GM20431 (cell line): Measurements from ENCODE around the gene TTYH2.
"Not testable (repeated sequence)": the region's sequence is repeated elsewhere in the genome, so short reads cannot be mapped to it uniquely, and the experiment has no call there.

Experiments used
- in situ Hi-C: fragments of 300-500 bp; cut with MseI, MboI; formaldehyde crosslinking; loops from one replicate; pipeline ENCODE4 v1.15.0; 2020; ENCODE audit warnings: low sequenced_read_pairs; ENCODE audit not compliant: unreplicated experiment

Gene TTYH2

DNA sequence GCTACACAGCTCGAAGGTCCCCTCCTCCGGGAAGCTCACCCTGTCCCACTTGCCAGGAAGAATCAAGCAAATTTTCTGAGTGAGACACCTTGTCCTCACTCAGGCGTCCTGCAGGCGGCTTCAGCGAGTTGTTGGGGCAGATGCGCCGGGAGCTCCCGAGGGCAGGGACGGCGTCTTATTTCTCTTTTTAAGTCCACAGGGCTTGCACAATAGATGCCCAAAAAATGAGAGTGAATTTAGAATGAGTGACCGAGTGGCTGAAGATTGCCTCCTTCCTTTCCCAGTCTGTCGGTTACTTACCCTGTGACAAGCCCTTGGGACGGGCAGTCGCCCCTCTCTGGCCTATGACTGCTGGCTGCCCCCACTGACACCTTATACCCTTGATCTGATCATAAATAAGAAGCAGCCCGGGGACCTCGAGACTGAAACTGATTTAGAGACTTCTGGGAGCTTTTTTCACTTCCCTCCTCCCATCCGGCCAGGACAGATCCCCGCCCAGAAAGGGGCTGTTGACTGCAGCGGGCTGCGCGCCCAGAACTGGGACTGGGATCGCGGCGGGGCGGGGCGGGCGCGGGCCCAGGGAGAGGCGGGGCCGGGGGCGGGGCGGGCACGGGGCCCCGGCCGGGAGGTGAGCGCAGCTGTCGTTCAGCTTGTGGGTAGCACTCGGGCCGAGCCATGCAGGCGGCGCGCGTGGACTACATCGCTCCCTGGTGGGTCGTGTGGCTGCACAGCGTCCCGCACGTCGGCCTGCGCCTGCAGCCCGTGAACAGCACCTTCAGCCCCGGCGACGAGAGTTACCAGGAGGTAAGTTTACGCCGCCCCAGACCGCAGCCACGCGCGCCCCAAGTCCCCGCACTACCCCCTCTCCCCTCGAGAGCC, at the start of gene TTYH2:
Gene TTYH2 (plus strand): TSS at position 659 of the 879 bp plus-strand sequence. CDS start 17 bp downstream, at position 676.
- in situ Hi-C loops, result no loop called here

DNA sequence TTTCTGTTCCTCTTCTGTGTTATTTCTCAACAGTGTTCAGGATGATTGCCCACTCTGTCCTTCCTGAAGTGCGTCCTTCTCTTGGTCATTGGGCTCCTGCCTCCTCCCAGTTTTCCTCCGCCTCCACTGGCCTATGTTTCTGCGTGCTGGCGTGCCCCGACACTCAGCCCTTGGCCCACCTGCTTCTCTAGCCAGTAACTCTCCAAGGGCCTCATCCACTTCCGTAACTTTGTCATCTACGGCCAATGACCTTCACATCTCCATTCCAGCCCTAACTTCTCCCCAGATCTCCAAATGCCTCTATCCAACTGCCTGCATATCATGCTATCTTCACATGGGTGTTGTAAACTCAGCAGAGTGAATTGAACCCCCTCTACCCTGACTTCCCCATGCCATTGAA, 49.5 kb upstream of the TTYH2 start:
- in situ Hi-C loops, result no loop called here

- in situ Hi-C loops, result no loop called here
Measured at GRCh38 chr17:74164446-74165045, 48.8 kb upstream of the TTYH2 start.

GRCh38 chr17:74165797-74166365, 47.5 kb upstream of the TTYH2 start:
- in situ Hi-C loops, result no loop called here

DNA sequence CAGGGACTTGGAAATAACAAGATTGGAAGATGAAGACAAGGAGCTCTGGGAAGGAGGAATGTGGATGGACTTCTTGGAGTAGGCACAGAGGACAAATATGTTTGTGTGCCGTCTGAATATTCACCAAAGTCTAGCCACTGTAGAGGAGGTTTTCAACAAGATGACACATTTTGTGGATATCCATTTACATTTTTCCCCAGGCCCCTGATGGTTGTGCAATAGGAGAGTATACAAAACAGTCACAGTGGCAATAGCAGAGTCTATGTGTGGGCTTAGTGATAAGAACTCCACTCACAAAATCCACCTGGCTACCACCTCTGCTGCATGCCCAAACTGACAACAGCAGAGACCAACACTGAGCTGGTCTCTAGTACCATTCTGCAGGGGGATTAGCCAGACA, 42.4 kb upstream of the TTYH2 start:
- in situ Hi-C loops, result no loop called here

- in situ Hi-C loops, result no loop called here
Measured at GRCh38 chr17:74172700-74173099, 40.7 kb upstream of the TTYH2 start.

DNA sequence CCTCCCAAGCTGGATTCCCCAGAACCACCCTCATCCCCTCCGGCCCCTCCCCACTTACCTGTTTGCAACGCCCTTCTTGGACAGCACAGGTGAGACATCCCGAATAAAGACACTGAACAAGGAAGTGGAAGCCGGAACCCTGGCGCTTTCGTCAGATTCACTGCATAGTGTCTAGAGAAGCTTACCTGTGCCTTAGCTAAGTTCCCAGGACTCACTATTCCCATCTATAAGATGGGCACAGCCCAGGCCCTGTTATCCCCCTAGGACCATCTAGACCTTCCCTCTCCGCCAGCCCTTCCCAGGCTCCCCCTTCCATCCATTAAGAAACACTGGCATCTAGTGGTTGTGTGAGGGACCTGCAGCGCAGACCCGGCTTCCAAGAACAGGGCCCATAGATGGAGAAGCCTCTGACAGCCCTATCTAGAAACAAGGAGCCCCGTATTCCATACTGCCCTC, 36.8 kb upstream of the TTYH2 start:
- in situ Hi-C loops, result no loop called here

GRCh38 chr17:74177018-74177450, 36.3 kb upstream of the TTYH2 start:
- in situ Hi-C loops, result no loop called here

DNA sequence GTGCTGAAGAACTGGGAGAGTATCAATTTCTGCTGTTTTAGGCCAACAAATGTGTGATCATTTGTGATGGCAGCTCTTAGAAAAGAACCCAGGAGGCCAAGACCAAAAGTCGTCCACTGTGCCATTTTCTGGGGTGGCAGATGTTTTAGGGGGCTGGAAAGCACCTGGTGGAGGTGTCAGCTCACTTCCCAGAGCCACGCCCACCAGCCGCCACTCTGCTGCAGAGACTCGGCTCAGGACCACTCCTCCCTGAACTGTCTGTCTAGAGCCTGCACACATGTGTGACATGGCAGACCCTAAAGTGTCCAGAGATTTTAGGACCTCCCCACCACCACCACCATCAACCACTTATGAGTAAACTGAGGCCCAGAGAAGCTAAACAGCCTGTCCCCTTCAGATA, 33.8 kb upstream of the TTYH2 start:
- in situ Hi-C loops, result no loop called here

GRCh38 chr17:74180336-74180735, 33.0 kb upstream of the TTYH2 start:
- in situ Hi-C loops, result no loop called here

- in situ Hi-C loops, result no loop called here
Measured at GRCh38 chr17:74181341-74181740, 32.0 kb upstream of the TTYH2 start.

- in situ Hi-C loops, result no loop called here
Measured at GRCh38 chr17:74182041-74182723, 31.2 kb upstream of the TTYH2 start.

DNA sequence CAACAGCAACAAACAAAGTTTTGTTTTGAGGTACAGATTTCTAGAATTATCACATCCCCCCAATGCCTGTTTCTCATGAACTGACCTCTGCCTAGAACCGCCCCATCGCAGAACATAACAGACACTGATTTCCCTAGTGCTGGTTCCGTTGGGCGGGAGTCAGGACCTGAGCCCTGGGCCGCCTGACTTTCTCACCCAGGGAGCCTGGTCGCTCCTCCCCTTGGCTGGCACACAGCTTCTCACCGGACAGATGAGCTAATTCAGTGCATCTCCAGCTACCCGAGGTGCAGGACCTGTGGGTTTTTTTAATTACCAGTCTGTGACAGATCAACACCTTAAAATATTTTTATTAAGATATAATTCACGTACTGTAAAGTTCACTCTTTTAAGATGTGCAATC, 30.0 kb upstream of the TTYH2 start:
- in situ Hi-C loops, result no loop called here

DNA sequence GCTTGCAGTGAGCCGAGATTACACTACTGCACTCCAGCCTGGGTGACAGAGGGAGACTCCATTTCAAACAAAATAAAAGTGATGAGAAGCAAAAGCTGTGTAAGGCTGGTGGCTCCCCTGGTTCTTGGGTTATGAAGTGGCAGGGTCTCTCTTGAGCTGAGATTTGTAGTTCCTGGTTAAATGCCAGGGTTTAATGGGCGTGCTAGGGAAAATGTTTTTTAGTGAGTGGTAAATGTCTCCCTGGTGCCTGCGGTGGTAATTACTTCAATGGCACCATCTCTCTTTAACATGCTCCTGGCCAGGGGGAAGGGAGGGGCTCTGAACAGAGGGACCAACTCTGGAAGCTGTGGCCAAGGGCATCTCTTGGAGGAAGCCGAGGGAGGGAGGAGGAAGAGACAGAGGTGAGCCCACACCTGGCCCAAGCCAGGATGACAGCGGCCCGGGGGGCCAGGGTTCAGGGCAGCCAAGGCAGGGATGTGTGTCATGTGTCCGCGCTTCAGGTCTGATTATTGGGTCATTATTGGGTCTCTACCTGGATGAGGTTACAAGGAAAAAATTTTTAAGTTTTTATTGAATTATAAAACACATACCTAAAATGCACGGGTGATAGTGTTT, 27.7 kb upstream of the TTYH2 start:
- in situ Hi-C loops, result no loop called here

GRCh38 chr17:74186498-74186897, 26.9 kb upstream of the TTYH2 start:
- in situ Hi-C loops, result no loop called here

- in situ Hi-C loops, result no loop called here
Measured at GRCh38 chr17:74187761-74188160, 25.6 kb upstream of the TTYH2 start.

DNA sequence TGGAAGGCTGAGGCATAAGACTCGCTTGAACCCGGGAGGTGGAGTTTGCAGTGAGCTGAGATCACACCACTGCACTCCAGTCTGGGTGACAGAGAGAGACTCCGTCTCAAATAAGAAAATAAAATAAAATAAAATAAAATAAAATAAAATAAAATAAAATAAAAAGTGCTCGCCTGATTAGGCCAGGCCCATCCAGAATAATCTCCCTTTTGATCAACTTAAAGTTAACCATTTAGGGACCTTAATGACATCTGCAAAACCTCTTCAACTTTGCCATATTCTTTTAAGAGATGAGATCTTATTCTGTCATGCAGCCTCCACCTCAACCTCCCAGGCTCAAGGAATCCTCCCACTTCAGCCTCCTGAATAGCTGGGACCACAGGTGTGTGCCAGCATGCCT, 24.7 kb upstream of the TTYH2 start:
- in situ Hi-C loops, result not testable (repeated sequence)

- in situ Hi-C loops, result no loop called here
Measured at GRCh38 chr17:74190154-74190553, 23.2 kb upstream of the TTYH2 start.

DNA sequence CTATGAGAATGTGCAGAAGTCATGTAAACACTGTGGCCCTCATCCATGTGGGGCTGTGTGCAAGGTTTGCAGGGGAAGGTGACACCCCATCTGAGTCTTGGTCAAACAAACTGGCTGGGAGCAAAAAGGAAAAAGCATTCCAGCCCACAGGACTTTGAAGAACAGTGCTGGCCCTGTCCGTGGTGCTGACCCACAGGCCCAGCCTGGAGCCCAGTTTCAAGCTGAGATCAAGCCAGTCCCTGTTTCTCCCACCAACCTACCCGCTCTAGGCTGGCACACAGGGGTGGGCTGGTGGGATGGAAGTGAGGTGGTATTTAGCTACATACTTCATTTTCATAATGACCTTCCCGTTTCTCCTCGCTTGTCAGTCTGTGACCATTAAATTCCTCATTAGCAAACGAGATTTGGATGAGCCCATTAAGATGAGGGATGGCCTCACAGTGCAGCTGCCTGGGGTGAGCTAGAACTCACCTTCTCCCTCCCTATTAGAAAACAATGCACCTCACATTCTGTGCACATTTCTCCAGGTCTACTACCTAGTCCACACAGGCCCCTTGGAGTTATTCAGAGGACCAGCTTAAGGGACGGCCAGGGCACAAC, 22.5 kb upstream of the TTYH2 start:
- in situ Hi-C loops, result no loop called here
